Lung (tissue), 12 donors: ENCODE results near the gene GABRR2. TPM values are rescaled to one million over a fixed set of nuclear protein-coding genes. Genes with fewer than 3 reads are reported as not detected.

Experiments used
- ATAC-seq: fragments of 200-7000 bp; cut with Tn5 transposase; one replicate; pipeline ENCODE4 v1.9.1; 2020; ENCODE audit warnings: moderate number of reproducible peaks; ENCODE audit not compliant: insufficient read depth, low FRiP score
- DNase-seq, 3 donors: peaks; one replicate each; pipeline ENCODE4 v3.0.0-alpha.2; 2013 to 2017
- H3K27ac ChIP-seq, 2 donors: one replicate each; pipeline ENCODE4 v1.5.1; 2013; ENCODE audit warnings: mild to moderate bottlenecking in 2 of 2, moderate library complexity in 2 of 2, control low read depth in 1 of 2, inconsistent platforms in 1 of 2, low read depth in 1 of 2, low read length in 1 of 2
- H3K27me3 ChIP-seq, 3 donors: one replicate each; pipeline ENCODE4 v1.5.1; 2013; ENCODE audit warnings: low read length in 2 of 3; ENCODE audit not compliant: control insufficient read depth in 3 of 3, insufficient read depth in 3 of 3
- H3K36me3 ChIP-seq, 4 donors: one replicate each; pipeline ENCODE4 v1.5.1; 2013; ENCODE audit warnings: low read length in 4 of 4, mild to moderate bottlenecking in 1 of 4, moderate library complexity in 1 of 4; ENCODE audit not compliant: control insufficient read depth in 4 of 4, insufficient read depth in 4 of 4
- H3K4me1 ChIP-seq, 5 donors: one replicate each; pipeline ENCODE4 v1.5.1; 2013; ENCODE audit warnings: low read length in 5 of 5, mild to moderate bottlenecking in 2 of 5, moderate library complexity in 1 of 5; ENCODE audit not compliant: control insufficient read depth in 5 of 5, insufficient read depth in 5 of 5
- H3K4me3 ChIP-seq: one replicate; pipeline ENCODE4 v1.5.1; 2013; ENCODE audit warnings: mild to moderate bottlenecking, control low read depth, moderate library complexity
- H3K9ac ChIP-seq, 2 donors: one replicate each; pipeline ENCODE4 v1.5.1; 2013; ENCODE audit warnings: low read length in 2 of 2, control low read depth in 1 of 2; ENCODE audit not compliant: insufficient read depth in 1 of 2
- H3K9me3 ChIP-seq, 4 donors: one replicate each; pipeline ENCODE4 v1.5.1; 2013; ENCODE audit warnings: low read length in 3 of 4, mild to moderate bottlenecking in 1 of 4, moderate library complexity in 1 of 4; ENCODE audit not compliant: control insufficient read depth in 4 of 4, insufficient read depth in 3 of 4
- CTCF ChIP-seq: IDR thresholded peaks from 2 replicates; pipeline ENCODE4 v1.5.1; 2012; ENCODE audit warnings: mild to moderate bottlenecking; ENCODE audit errors: control extremely low read depth, extremely low read depth
- WGBS, 2 donors: extraction: QIAGEN DNeasy Blood & Tissue Kit; methylation state at CpG; one replicate each; pipeline ENCODE4 v1.1.7; 2013; 5-methylcytosine and 5-hydroxymethylcytosine counted together
- polyA plus RNA-seq, 2 donors: library from polyadenylated mRNA; stranded (reverse); fragments of 200-250 nt; gene quantifications; one replicate each; pipeline ENCODE4 v1.2.1, GENCODE V29; 2013
- total RNA-seq, 2 donors: library from RNA; depleted of rRNA in 1 of 2; stranded (reverse); fragments of >200 nt in 1 of 2; gene quantifications; one replicate each; pipeline ENCODE4 v1.2.1, GENCODE V29; 2014 to 2021
- donor health status: control.
- donor health status: control.
- donor health status: Bipolar disorder and iron deficiency.
- donor health status: healthy.
- donor health status: DM: yes; HTN: yes; CAD: no.

Gene GABRR2
- total and polyA plus RNA-seq, 4 donors, result 0.33 to 1.5 (median 1.4) TPM

DNA sequence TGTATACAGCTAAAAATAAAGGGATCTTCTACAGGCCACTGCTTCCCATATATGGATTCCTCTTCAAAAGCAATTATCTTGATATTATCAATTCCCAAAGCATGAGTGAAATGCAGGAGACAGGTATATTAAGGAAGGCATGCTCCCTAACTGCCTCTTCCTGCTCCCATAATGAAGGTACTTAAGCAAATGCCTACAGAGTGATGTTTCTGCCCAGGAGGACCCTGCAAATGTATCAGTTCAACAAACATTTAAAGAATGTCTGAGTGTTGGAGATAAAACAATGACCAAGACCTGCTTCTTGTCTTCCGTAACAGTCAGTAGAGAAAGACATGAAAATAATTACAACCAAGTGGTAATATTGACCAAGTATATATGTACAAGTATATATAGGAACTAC lies 33.3 kb upstream of the GABRR2 start:
- no peaks in the 10 kb centered on the region for H3K9me3 ChIP-seq
- H3K4me3 ChIP-seq, result no peak overlapping the region
- H3K9ac ChIP-seq, result no peak overlapping the region
- no peaks in the 10 kb centered on the region for H3K27me3 ChIP-seq
- peaks cover 3 to 33% (median 13%) of the 10 kb centered on the region in 5 donors for H3K4me1 ChIP-seq
- no peak for ATAC-seq
- no peak for TF ChIP-seq CTCF
- WGBS, 2 donors, result 89 to 91% methylated on average over 1 of the region's 1 CpG
- H3K36me3 ChIP-seq, result no peaks in the 10 kb centered on the region
- no peak for DNase-seq
- H3K27ac ChIP-seq, result no peak overlapping the region

DNA sequence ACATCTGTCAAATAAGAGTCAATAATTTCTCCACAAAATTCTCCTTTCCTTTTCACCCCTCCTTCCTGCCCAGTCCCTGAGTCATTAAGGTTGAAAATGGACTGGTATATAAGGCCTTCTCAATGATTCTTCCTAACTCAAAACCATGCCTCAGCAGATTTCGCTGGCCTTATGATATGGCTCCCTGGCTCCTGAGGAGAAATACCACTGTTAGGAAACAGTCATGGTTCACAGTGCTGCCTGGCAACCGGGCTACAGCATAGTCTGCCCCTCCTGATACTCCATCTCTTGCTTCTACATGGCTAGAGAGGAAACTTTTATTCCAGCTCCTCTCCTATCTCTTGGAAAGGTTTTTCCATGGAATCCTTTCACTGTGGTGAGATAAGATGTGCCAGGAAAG lies 32.7 kb upstream of the GABRR2 start:
- H3K4me1 ChIP-seq, result peaks cover 3 to 33% (median 13%) of the 10 kb centered on the region in 5 donors
- DNase-seq (peak in 1 of 3 donors; percentile 47), ATAC-seq (no peak)
- WGBS, 2 donors, result 51 to 70% methylated on average over 2 of the region's 2 CpGs
- H3K4me3 ChIP-seq, result no peak overlapping the region
- no peaks in the 10 kb centered on the region for H3K27me3 ChIP-seq
- no peak overlapping the region for H3K9ac ChIP-seq
- TF ChIP-seq CTCF, result no peak
- H3K27ac ChIP-seq, result no peak overlapping the region
- no peaks in the 10 kb centered on the region for H3K36me3 ChIP-seq
- no peaks in the 10 kb centered on the region for H3K9me3 ChIP-seq

- Histone ChIP-seq H3K36me3 (peaks cover under 1 to 5% (median 5%) of the 10 kb centered on the region in 4 donors), H3K9me3 (no peaks in the 10 kb centered on the region), H3K27me3 (no peaks in the 10 kb centered on the region), H3K4me3 (no peak overlapping the region), H3K9ac (no peak overlapping the region), H3K4me1 (peaks cover 3 to 32% (median 10%) of the 10 kb centered on the region in 5 donors), H3K27ac (no peak overlapping the region)
- 87 to 88% methylated on average over 4 of the region's 4 CpGs for WGBS, 2 donors
- no peak for ATAC-seq
- no peak for DNase-seq
- no peak for TF ChIP-seq CTCF
These were observed 31.3 kb upstream of the GABRR2 start for GRCh38 chr6:89346433-89346832.

DNA sequence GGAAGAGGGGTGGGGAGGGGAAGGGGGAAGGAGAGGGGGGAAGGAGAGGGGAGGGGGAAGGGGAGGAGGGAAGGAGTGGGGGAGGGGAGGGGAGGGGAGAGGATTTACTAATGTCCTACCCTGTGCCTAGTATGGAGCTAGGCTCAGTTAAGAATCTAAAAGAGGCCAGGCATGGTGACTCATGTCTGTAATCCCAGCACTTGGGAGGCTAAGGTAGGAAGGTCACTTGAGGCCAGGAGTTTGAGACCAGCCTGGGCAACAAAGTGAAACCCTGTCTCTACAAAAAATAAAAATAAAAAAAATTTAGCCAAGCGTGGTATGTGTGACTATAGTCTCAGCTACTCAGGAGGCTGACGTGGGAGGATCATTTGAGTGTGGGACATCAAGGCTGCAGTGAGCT lies 24.5 kb upstream of the GABRR2 start:
- 89% methylated on average over 2 of the region's 2 CpGs for WGBS, 2 donors
- peaks cover 0 to 7% (median 0%) of the 10 kb centered on the region in 5 donors for H3K4me1 ChIP-seq
- no peaks in the 10 kb centered on the region for H3K9me3 ChIP-seq
- no peak overlapping the region for H3K9ac ChIP-seq
- no peak for DNase-seq
- H3K27me3 ChIP-seq, result no peaks in the 10 kb centered on the region
- no peak for TF ChIP-seq CTCF
- no peak overlapping the region for H3K4me3 ChIP-seq
- H3K36me3 ChIP-seq, result peaks cover 12 to 29% (median 26%) of the 10 kb centered on the region in 4 donors
- ATAC-seq, result no peak
- H3K27ac ChIP-seq, result no peak overlapping the region
